GM18861 (cell line): ENCODE measurements around the gene HIKESHI.

Experiments used
- ATAC-seq: cut with Tn5 transposase; IDR thresholded peaks from one replicate; pipeline ENCODE4 v1.9.1; 2021; ENCODE audit not compliant: unreplicated experiment

HIKESHI gene

GRCh38 chr11:86374069-86374468 is 72.0 kb downstream of the HIKESHI start:
- ATAC-seq: no peak

GRCh38 chr11:86374586-86374985 is 72.5 kb downstream of the HIKESHI start, which contains the start of gene CCDC81:
CCDC81 (plus strand) TSS chr11:86374887; CDS start chr11:86375164, 277 bp downstream.
- no peak for ATAC-seq

GRCh38 chr11:86377972-86378371 is 75.9 kb downstream of the HIKESHI start:
- no peak for ATAC-seq

DNA sequence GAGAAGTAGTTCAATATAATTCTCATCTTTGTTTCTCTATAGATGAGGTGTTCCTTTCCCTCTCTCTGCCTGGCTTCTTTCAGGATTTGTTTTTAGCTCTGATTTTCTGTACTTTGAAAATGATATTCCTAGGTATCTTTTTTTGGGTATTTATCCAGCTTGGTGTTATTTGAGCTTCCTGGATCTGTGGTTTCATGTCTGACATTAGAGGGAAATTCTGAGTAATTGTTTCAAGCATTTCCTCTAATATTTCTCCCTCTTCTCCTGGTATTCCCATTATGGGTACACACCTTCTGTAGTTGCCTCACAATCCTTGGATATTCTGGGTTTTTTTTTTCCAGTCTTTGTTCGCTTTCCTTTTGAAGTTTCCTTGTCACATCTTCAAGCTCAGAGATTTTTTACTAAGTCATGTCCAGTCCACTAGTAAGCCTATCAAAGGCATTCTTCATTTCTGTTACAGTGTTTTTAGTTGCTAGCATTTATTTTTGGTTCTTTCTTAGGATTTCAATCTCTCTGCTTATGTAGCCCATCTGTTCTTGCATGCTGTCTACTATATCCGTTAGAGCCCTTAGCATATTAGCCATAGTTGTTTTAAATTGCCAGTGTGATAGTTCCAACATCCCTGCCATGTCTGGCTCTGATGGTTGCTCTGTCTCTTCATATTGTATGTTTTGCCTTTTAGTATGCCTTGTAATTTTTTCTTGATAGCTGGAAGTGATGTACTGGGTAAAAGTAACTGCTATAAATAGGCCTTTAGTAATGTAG is 78.4 kb downstream of the HIKESHI start:
- no peak for ATAC-seq

DNA sequence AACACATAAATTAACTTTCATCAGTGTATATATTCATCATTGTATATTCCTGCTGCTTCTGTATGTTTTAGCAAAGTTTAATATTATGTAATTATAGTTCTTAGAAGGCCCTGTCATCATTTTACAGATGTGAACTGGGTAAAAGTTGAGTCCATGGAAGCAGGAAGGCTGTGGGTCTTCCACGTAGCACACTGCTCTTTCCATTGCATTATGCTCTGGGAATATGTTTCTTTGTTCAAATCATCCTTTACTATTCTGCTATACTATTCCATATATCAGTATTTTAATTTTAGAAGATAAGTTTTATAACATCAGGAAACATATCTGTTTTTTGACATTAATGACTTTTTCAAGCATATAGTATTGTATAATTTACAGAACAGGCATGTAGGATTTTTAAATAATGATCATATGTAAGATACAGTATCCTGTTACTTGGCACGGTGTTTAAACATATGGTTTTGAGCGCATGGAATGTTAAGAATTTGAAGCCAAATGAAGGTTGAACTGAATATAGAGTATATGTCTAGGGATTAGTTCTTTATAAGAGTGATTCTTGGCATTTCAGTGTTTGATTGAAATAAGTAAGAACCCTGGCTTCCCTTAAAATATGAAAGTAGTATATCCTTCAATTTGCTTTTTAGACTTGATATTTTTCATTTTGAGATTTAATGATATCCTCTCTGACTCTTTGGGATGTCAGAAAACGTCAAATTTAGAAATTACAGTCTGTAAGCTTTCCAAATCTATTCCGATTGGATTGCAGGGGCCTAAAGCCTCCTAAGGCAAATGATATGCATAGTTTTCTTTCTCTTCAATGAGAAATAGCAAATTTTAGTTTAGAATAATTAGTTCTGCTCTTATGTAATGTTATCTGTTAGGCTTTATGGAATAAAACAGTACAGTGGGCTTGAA is 81.3 kb downstream of the HIKESHI start:
- ATAC-seq: no peak

DNA sequence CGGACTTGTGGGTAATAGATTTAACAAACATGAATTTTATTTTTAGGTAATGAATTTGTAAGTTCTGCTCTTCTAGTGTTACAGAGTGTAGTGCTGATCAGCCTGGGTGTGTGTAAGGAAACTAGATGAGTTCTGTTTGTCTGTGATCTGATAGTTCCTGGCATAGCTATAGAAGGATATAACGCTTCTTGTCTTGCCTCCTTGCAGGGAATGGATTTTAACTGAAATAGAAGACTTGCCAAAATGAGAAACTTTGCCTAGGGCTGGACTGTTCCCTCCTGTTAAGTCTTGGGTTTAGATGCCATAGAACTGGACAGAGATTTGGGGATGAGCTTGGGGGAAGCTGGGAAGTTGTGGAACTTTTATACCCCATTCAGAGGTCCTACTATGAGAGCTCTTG is 84.2 kb downstream of the HIKESHI start:
- ATAC-seq: no peak

GRCh38 chr11:86386746-86387145 is 84.7 kb downstream of the HIKESHI start:
- ATAC-seq: no peak

- ATAC-seq: no peak
These were observed 86.2 kb downstream of the HIKESHI start for GRCh38 chr11:86388198-86388597.

DNA sequence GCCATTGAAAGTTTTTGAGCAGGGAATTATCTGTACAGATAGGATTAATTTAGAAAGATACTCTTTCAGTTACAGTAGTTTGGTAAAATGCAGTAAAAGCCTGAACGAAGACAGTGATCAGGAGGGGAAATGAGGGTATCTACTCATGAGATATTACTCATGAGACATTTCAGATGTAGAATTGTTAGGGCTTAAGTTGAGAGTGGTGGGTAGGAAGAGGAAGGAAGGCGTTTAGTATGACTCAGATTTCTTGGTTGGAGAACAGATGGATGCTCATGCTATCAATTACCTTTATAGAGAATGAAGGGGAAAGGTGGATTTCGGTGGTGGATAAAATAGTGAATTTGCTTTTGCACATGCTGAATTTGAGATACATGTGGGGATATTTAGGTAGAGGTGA is 88.4 kb downstream of the HIKESHI start:
- ATAC-seq: no peak

DNA sequence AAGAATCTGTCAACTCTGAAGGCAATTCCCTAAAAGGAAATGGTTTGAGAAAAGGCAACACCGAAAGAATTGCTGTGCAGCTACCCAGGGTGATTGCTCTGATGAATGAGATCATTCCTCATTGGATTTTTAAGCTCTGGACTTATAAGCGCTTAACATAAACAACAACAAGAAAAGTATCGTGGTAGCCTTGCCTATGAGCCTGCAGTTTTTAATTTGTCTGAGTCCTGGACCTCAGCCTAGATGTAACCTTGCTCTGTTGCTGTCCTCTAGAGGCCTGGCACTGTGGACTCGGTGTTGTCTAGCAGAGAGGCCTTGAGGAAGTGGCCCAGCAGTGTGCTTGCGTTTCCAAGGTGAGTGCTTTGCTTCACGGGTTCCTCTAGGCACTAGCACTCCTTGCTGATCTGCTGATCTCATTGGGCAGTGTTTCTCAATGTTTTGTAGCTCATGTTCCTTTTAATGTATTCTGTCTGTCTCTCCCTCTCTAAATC is 93.1 kb downstream of the HIKESHI start:
- ATAC-seq: no peak
